H9 (cell line): ENCODE data around the gene RPE65. TPM values are rescaled to one million over a fixed set of nuclear protein-coding genes. Genes with fewer than 3 reads are reported as not detected.

Source experiments
- DNase-seq: peaks from one replicate; pipeline ENCODE4 v3.0.0-alpha.2; 2017
- H2AFZ ChIP-seq: one replicate; pipeline ENCODE4 v1.6.1; 2013; ENCODE audit warnings: mild to moderate bottlenecking, low read length, control low read depth, moderate library complexity
- H2AK5ac ChIP-seq: 2 replicates; pipeline ENCODE4 v1.6.1; 2013; ENCODE audit warnings: low read length, control low read depth, mixed read lengths; ENCODE audit not compliant: insufficient read length
- H2BK120ac ChIP-seq: one replicate; pipeline ENCODE4 v1.6.1; 2013; ENCODE audit warnings: low read depth, mild to moderate bottlenecking, low read length, control low read depth, inconsistent platforms; ENCODE audit not compliant: poor library complexity, severe bottlenecking
- H2BK12ac ChIP-seq: 2 replicates; pipeline ENCODE4 v1.6.1; 2013; ENCODE audit warnings: low read length, control low read depth, mixed read lengths, low read depth; ENCODE audit not compliant: insufficient read length
- H2BK15ac ChIP-seq: 2 replicates; pipeline ENCODE4 v1.6.1; 2013; ENCODE audit warnings: low read depth, low read length, control low read depth
- H2BK20ac ChIP-seq: one replicate; pipeline ENCODE4 v1.6.1; 2013; ENCODE audit warnings: low read depth, mild to moderate bottlenecking, low read length, control low read depth, inconsistent platforms; ENCODE audit not compliant: poor library complexity, severe bottlenecking
- H2BK5ac ChIP-seq: 2 replicates; pipeline ENCODE4 v1.6.1; 2013; ENCODE audit warnings: low read length, control low read depth, mixed read lengths; ENCODE audit not compliant: insufficient read length
- H3K14ac ChIP-seq: 2 replicates; pipeline ENCODE4 v1.6.1; 2013; ENCODE audit warnings: low read length, control low read depth; ENCODE audit not compliant: insufficient read depth
- H3K18ac ChIP-seq: 2 replicates; pipeline ENCODE4 v1.6.1; 2013; ENCODE audit warnings: low read depth, mild to moderate bottlenecking, mixed read lengths, low read length, control low read depth; ENCODE audit not compliant: insufficient read length
- H3K23ac ChIP-seq: 2 replicates; pipeline ENCODE4 v1.6.1; 2013; ENCODE audit warnings: low read length, control low read depth, mixed read lengths, low read depth; ENCODE audit not compliant: insufficient read length
- H3K23me2 ChIP-seq: 2 replicates; pipeline ENCODE4 v1.6.1; 2013; ENCODE audit warnings: low read depth, mild to moderate bottlenecking, mixed read lengths, low read length, control low read depth; ENCODE audit not compliant: insufficient read length, poor library complexity, severe bottlenecking
- H3K27ac ChIP-seq: 2 replicates; pipeline ENCODE4 v1.5.1; 2013; ENCODE audit warnings: low read length, control low read depth, mixed read lengths, low read depth; ENCODE audit not compliant: insufficient read length
- H3K27me3 ChIP-seq: 2 replicates; pipeline ENCODE4 v1.6.1; 2013; ENCODE audit warnings: low read length, control low read depth, inconsistent platforms; ENCODE audit not compliant: insufficient read depth
- H3K4ac ChIP-seq: 2 replicates; pipeline ENCODE4 v1.6.1; 2013; ENCODE audit warnings: low read depth, mild to moderate bottlenecking, control low read depth, inconsistent platforms, low read length, moderate library complexity
- H3K4me1 ChIP-seq: 2 replicates; pipeline ENCODE4 v1.6.1; 2013; ENCODE audit warnings: low read length, control low read depth, inconsistent platforms; ENCODE audit not compliant: insufficient read depth
- H3K4me2 ChIP-seq: 2 replicates; pipeline ENCODE4 v1.6.1; 2013; ENCODE audit warnings: low read length, control low read depth, mixed read lengths; ENCODE audit not compliant: insufficient read length, insufficient read depth
- H3K56ac ChIP-seq: 2 replicates; pipeline ENCODE4 v1.6.1; 2013; ENCODE audit warnings: low read depth, mild to moderate bottlenecking, mixed read lengths, low read length, control low read depth; ENCODE audit not compliant: insufficient read length
- H3K79me1 ChIP-seq: 2 replicates; pipeline ENCODE4 v1.6.1; 2013; ENCODE audit warnings: low read depth, mild to moderate bottlenecking, moderate library complexity, low read length, control low read depth, inconsistent platforms; ENCODE audit not compliant: insufficient read depth, poor library complexity, severe bottlenecking
- H3K79me2 ChIP-seq: 2 replicates; pipeline ENCODE4 v1.6.1; 2013; ENCODE audit warnings: low read length, control low read depth, inconsistent platforms; ENCODE audit not compliant: insufficient read depth
- H3K9ac ChIP-seq: 2 replicates; pipeline ENCODE4 v1.6.1; 2013; ENCODE audit warnings: low read length, control low read depth, mixed read lengths; ENCODE audit not compliant: insufficient read length; ENCODE audit errors: extremely low read depth
- H3K9me3 ChIP-seq: one replicate; pipeline ENCODE4 v1.6.1; 2013; ENCODE audit warnings: low read depth, low read length, inconsistent platforms; ENCODE audit not compliant: control insufficient read depth
- H3T11ph ChIP-seq: one replicate; pipeline ENCODE4 v1.6.1; 2013; ENCODE audit warnings: mild to moderate bottlenecking, low read length, control low read depth, inconsistent platforms
- H4K20me1 ChIP-seq: one replicate; pipeline ENCODE4 v1.6.1; 2013; ENCODE audit not compliant: control insufficient read depth, insufficient read length, insufficient read depth
- H4K5ac ChIP-seq: 2 replicates; pipeline ENCODE4 v1.6.1; 2013; ENCODE audit warnings: low read depth, mild to moderate bottlenecking, mixed read lengths, low read length, control low read depth; ENCODE audit not compliant: insufficient read length
- H4K8ac ChIP-seq: replicated peaks from 2 replicates; pipeline ENCODE4 v1.6.1; 2013; ENCODE audit warnings: low read length, control low read depth, mixed read lengths, low read depth; ENCODE audit not compliant: insufficient read length
- H4K91ac ChIP-seq: 2 replicates; pipeline ENCODE4 v1.6.1; 2013; ENCODE audit warnings: low read depth, mild to moderate bottlenecking, moderate library complexity, mixed read lengths, low read length, control low read depth; ENCODE audit not compliant: insufficient read length
- H3K27ac Mint-ChIP-seq, 3 experiments: 2 replicates in 2 of 3; 3 replicates in 1 of 3; pipeline ENCODE4 v1.8.0; 2020 to 2021; ENCODE audit warnings: mixed read lengths in 3 of 3, mild to moderate bottlenecking in 1 of 3, moderate library complexity in 1 of 3
- H3K27me3 Mint-ChIP-seq: 2 replicates; pipeline ENCODE4 v1.8.0; 2021; ENCODE audit warnings: low read depth, mild to moderate bottlenecking, moderate library complexity, mixed read lengths
- H3K36me3 Mint-ChIP-seq, 3 experiments: 2 replicates in 2 of 3; 3 replicates in 1 of 3; pipeline ENCODE4 v1.8.0; 2020 to 2021; ENCODE audit warnings: low read depth in 3 of 3, mixed read lengths in 3 of 3; ENCODE audit not compliant: insufficient read depth in 1 of 3
- H3K4me1 Mint-ChIP-seq, 2 experiments: 2 replicates each; pipeline ENCODE4 v1.8.0; 2020; ENCODE audit warnings: mixed read lengths in 2 of 2
- H3K4me3 Mint-ChIP-seq, 2 experiments: 2 replicates in 1 of 2; 3 replicates in 1 of 2; pipeline ENCODE4 v1.8.0; 2020 to 2021; ENCODE audit warnings: mild to moderate bottlenecking in 2 of 2, mixed read lengths in 2 of 2, moderate library complexity in 1 of 2
- H3K9me3 Mint-ChIP-seq, 2 experiments: 2 replicates in 1 of 2; 3 replicates in 1 of 2; pipeline ENCODE4 v1.8.0; 2020; ENCODE audit warnings: mild to moderate bottlenecking in 2 of 2, mixed read lengths in 2 of 2, moderate library complexity in 1 of 2
- whole genome bisulfite sequencing: extraction: QIAGEN DNeasy Blood & Tissue Kit; methylation state at CpG from one replicate; pipeline ENCODE4 v1.1.7; 2013; ENCODE audit warnings: missing lambda C conversion rate, low lambda C conversion rate, mixed read lengths; ENCODE audit not compliant: insufficient read length; ENCODE audit errors: extremely low coverage; 5-methylcytosine and 5-hydroxymethylcytosine counted together
- total RNA-seq: library from RNA; stranded (reverse); gene quantifications from 2 replicates; pipeline ENCODE4 v1.2.1, GENCODE V29; 2021
- TF ChIP-seq, protein P1 (sequence below): fragments of 200-600 bp; sonication (generic); conservative IDR thresholded peaks from 3 replicates; pipeline ENCODE4 v1.8.0; 2021; ENCODE audit warnings: antibody characterized with exemption, mild to moderate bottlenecking

The RPE65 gene
- total RNA-seq, 1 experiment from 2014 or later = not detected

DNA sequence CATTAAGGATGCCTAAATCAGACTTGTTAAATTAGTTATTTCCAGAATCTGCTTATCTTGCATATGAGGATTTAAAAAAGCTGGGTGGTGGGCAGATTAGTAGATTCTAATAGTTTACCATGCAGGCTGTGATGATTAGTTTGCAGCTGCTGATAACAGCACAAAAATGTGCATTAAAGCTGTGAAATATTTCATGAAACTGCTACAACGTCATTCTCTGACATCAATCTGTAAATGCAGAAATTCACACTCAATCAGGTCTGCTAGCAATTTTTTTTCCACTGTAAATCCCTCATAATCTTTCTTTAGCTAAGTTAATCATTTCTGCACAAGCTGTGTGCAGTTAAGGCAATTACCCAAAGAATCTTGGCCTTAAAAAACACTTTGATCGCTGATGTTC, 9.3 kb upstream of the RPE65 start:
- Histone ChIP-seq H4K91ac (no peak overlapping the region), H3K27ac (no peak overlapping the region), H3K4me1 (no peaks in the 10 kb centered on the region), H2BK15ac (no peak overlapping the region), H3T11ph (no peak overlapping the region), H2BK12ac (no peak overlapping the region), H2BK20ac (no peak overlapping the region), H3K27me3 (no peaks in the 10 kb centered on the region), H4K20me1 (no peaks in the 10 kb centered on the region), H2AFZ (no peak overlapping the region), H3K18ac (no peak overlapping the region), H3K56ac (no peak overlapping the region), H3K4me2 (no peak overlapping the region), H2AK5ac (no peak overlapping the region), H3K79me2 (peaks cover 2% of the 10 kb centered on the region; the same call in 1 of the 2 replicates), H4K8ac (no peak overlapping the region), H2BK120ac (no peak overlapping the region), H2BK5ac (no peak overlapping the region), H3K23me2 (no peaks in the 10 kb centered on the region), H3K79me1 (no peaks in the 10 kb centered on the region), H3K14ac (no peak overlapping the region), H3K23ac (no peak overlapping the region), H3K4ac (no peak overlapping the region), H3K9me3 (peaks cover 6% of the 10 kb centered on the region), H3K9ac (no peak overlapping the region), H4K5ac (no peak overlapping the region)
- no peak for DNase-seq
- TF ChIP-seq, protein P1, sequence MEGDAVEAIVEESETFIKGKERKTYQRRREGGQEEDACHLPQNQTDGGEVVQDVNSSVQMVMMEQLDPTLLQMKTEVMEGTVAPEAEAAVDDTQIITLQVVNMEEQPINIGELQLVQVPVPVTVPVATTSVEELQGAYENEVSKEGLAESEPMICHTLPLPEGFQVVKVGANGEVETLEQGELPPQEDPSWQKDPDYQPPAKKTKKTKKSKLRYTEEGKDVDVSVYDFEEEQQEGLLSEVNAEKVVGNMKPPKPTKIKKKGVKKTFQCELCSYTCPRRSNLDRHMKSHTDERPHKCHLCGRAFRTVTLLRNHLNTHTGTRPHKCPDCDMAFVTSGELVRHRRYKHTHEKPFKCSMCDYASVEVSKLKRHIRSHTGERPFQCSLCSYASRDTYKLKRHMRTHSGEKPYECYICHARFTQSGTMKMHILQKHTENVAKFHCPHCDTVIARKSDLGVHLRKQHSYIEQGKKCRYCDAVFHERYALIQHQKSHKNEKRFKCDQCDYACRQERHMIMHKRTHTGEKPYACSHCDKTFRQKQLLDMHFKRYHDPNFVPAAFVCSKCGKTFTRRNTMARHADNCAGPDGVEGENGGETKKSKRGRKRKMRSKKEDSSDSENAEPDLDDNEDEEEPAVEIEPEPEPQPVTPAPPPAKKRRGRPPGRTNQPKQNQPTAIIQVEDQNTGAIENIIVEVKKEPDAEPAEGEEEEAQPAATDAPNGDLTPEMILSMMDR = no peak
- no peak overlapping the region for H3K27ac Mint-ChIP-seq
- H3K4me1 Mint-ChIP-seq = no peaks in the 10 kb centered on the region
- H3K36me3 Mint-ChIP-seq = peaks cover 0 to 9% (median 4%) of the 10 kb centered on the region in 3 experiments; a peak in 5 of 7 replicates
- WGBS = no CpG with 5 or more reads among the region's 2 CpGs
- H3K9me3 Mint-ChIP-seq = peaks cover 5 to 10% of the 10 kb centered on the region in 2 experiments
- H3K27me3 Mint-ChIP-seq = peaks cover 8% of the 10 kb centered on the region; the same call in 1 of the 2 replicates
- H3K4me3 Mint-ChIP-seq = no peak overlapping the region
